ENCODE measurements around the gene UQCRQ. TPM values are rescaled to one million over a fixed set of nuclear protein-coding genes. Genes with fewer than 3 reads are reported as not detected.

The UQCRQ gene
- total RNA-seq, 4 donors from 2014 or later: 59.2 to 235 (median 118) TPM

DNA sequence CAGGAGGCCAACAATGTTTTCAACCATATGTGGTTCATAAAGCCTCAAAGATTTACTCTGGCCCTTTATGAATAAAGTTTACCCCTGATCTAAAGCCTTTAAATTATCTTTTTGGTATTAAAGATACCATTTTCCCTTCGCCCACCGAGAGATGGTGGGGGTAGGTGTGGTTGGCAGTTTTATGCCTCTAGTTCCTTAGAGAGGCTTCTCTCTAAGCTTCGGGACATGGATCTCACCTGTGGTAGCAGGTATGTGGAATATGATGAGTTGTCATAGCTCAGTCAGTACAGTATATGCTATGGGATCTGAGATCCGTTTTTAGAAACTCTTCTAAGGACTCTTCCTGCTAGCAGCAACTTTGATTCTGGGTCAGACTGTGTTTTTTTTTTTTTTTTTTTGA is 2.3 kb downstream of the UQCRQ start:
- no peak overlapping the region for H3K27ac ChIP-seq
- no peak overlapping the region for H3K4me3 ChIP-seq (replicated peaks in 1 of 3)
- H3K9me3 ChIP-seq: no peaks in the 10 kb centered on the region
- intact Hi-C loops (cut with DNase I): no loop called here
- peaks cover 4 to 16% of the 10 kb centered on the region in 2 donors for H3K4me1 ChIP-seq
- peaks cover 0 to 10% of the 10 kb centered on the region in 2 donors for H3K36me3 ChIP-seq
- WGBS, 2 donors: 87 to 92% methylated on average over 4 of the region's 4 CpGs
- no peaks in the 10 kb centered on the region for H3K27me3 ChIP-seq
- no peak for TF ChIP-seq CTCF (IDR thresholded peaks at IDR 0.05)
- DNase-seq: no peak

DNA sequence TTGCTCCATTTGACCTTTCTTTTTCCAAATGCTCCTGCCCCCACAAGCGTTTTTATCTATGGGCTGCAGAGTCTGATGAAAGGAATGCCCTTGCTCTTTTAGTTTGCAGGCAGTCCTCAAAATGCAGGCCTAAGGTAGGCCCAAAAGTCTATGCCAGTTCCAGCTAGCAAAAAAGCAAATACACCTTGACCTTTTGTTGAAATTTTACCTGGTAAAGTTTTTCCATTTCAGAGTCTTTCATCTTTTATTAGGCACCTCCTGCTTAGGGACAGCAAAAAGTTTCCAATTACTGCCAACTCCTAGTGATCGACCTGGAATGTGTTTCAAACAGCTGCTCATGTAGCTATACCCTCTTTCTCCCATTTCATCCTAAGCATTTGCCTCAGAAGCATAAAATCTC is 4.4 kb downstream of the UQCRQ start:
- DNase-seq: no peak
- H3K27me3 ChIP-seq: no peaks in the 10 kb centered on the region
- no peak overlapping the region for H3K4me3 ChIP-seq (replicated peaks in 1 of 3)
- WGBS, 2 donors: 86 to 87% methylated on average over 2 of the region's 2 CpGs
- no peaks in the 10 kb centered on the region for H3K9me3 ChIP-seq
- H3K4me1 ChIP-seq: peaks cover 4 to 11% of the 10 kb centered on the region in 2 donors
- intact Hi-C loops (cut with DNase I): loop anchor here (5.0 kb wide), 1 partner anchor 44 kb away; no protein-coding TSS in a partner anchor
- peaks cover 0 to 12% of the 10 kb centered on the region in 2 donors for H3K36me3 ChIP-seq
- no peak overlapping the region for H3K27ac ChIP-seq
- TF ChIP-seq POLR2A (IDR thresholded peaks at IDR 0.05) (no peak), CTCF (IDR thresholded peaks at IDR 0.05) (no peak)

DNA sequence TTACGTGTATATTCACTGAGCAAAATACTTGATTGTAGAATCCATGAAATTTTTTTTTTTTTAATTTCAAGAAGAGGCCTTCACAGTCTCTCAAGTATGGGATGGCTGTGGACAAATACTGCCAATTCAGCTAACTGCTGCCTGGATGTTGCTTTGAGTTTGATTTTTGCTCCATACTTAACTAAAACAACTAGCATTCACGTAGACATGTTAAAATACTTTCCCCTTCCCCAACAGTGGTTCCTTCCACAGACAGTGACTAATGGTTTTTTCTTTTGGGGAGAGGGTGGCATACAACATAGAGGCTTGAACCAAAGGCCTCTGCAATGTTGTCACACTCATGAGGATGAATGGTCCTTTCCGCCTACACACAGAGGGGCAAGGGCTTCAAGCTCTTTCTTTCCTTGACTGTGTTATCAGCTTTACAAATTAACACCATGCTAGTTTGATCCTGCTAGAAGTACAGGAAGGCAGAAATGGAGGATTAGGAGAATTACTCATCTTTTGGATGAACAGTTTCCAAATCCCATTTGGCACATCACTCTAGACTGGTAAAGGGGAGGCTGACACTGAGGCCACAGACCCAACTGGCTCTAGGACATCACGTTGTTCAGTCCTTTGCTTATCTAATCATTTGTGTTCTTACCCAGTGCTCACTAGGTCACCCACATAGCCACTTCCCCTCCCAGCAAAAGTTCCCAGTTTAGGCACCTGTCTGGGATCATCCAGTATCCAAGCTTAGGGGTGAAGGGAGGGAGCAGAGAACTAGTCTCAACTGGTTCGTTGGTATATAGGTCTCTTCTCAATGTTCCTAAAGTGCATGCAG is 5.2 kb downstream of the UQCRQ start:
- Histone ChIP-seq H3K27ac (no peak overlapping the region), H3K4me3 (replicated peaks in 1 of 3) (no peak overlapping the region), H3K9me3 (no peaks in the 10 kb centered on the region), H3K36me3 (peaks cover 0 to 12% of the 10 kb centered on the region in 2 donors), H3K4me1 (peaks cover 4 to 9% of the 10 kb centered on the region in 2 donors), H3K27me3 (no peaks in the 10 kb centered on the region)
- TF ChIP-seq POLR2A (IDR thresholded peaks at IDR 0.05): no peak
- no peak for TF ChIP-seq CTCF (IDR thresholded peaks at IDR 0.05)
- DNase-seq: no peak
- intact Hi-C loops (cut with DNase I): loop anchor here (5.0 kb wide), 1 partner anchor 44 kb away; no protein-coding TSS in a partner anchor
- 87 to 88% methylated on average over 5 of the region's 5 CpGs for WGBS, 2 donors

DNA sequence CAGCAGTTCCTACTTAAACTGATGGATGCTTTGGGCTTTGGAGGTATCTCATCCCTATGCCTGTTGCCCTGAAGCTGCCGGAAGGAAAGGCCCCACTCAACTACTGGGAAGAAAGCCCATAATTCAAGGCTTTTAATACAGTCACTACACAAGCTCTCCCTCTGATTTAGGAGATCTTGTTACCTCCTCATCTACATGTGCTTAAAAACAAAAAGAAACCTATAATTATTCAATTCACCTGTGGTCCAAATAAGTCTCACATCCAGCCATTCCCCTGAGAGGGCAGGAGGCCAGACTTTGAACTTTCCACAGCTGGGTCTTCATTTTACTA is 6.3 kb downstream of the UQCRQ start:
- peaks cover 0 to 5% of the 10 kb centered on the region in 2 donors for H3K4me1 ChIP-seq
- peaks cover 0 to 10% of the 10 kb centered on the region in 2 donors for H3K36me3 ChIP-seq
- 91 to 100% methylated on average over 1 of the region's 1 CpG for WGBS, 2 donors

More for the DNA sequence above, 6.3 kb downstream of the UQCRQ start:
- Histone ChIP-seq H3K27me3 (no peaks in the 10 kb centered on the region), H3K4me3 (replicated peaks in 1 of 3) (no peak overlapping the region), H3K27ac (no peak overlapping the region), H3K9me3 (no peaks in the 10 kb centered on the region)
- DNase-seq: no peak
- intact Hi-C loops (cut with DNase I): loop anchor here (5.0 kb wide), 1 partner anchor 45 kb away; no protein-coding TSS in a partner anchor
- TF ChIP-seq CTCF (IDR thresholded peaks at IDR 0.05) (no peak), POLR2A (IDR thresholded peaks at IDR 0.05) (no peak)

Measured in thyroid gland (tissue), 4 donors.